ENCODE data around the gene IGF2BP3.

IGF2BP3 gene

GRCh38 chr7:23372611-23373010, 97.7 kb downstream of the IGF2BP3 start:
- no peak for DNase-seq

GRCh38 chr7:23371654-23372053, 98.6 kb downstream of the IGF2BP3 start:
- no peak for DNase-seq

- DNase-seq = no peak
Observed at GRCh38 chr7:23369695-23370404, 100.4 kb downstream of the IGF2BP3 start.

GRCh38 chr7:23369100-23369499, 101.2 kb downstream of the IGF2BP3 start:
- DNase-seq = no peak

GRCh38 chr7:23358152-23358674, 112.1 kb downstream of the IGF2BP3 start:
- DNase-seq = no peak

GRCh38 chr7:23357190-23358093, 112.8 kb downstream of the IGF2BP3 start:
- peak; percentile 54 for DNase-seq

GRCh38 chr7:23356726-23357125, 113.6 kb downstream of the IGF2BP3 start:
- no peak for DNase-seq

GRCh38 chr7:23356168-23356567, 114.1 kb downstream of the IGF2BP3 start:
- no peak for DNase-seq

- no peak for DNase-seq
Observed at GRCh38 chr7:23353172-23353571, 117.1 kb downstream of the IGF2BP3 start.

GRCh38 chr7:23350466-23350865, 119.8 kb downstream of the IGF2BP3 start:
- no peak for DNase-seq

GRCh38 chr7:23349484-23350157, 120.7 kb downstream of the IGF2BP3 start:
- DNase-seq = no peak

GRCh38 chr7:23347682-23348180, 122.6 kb downstream of the IGF2BP3 start:
- peak; percentile 88 for DNase-seq

GRCh38 chr7:23347033-23347681, 123.1 kb downstream of the IGF2BP3 start:
- DNase-seq = peak; percentile 55

GRCh38 chr7:23346316-23346715, 124.0 kb downstream of the IGF2BP3 start:
- DNase-seq = peak; percentile 57

- no peak for DNase-seq
Observed at GRCh38 chr7:23345601-23346000, 124.7 kb downstream of the IGF2BP3 start.

GRCh38 chr7:23343806-23344475, 126.3 kb downstream of the IGF2BP3 start:
- DNase-seq = no peak

- no peak for DNase-seq
Observed at GRCh38 chr7:23343102-23343501, 127.2 kb downstream of the IGF2BP3 start.

GRCh38 chr7:23341846-23342598, 128.3 kb downstream of the IGF2BP3 start:
- DNase-seq = no peak

- no peak for DNase-seq
Observed at GRCh38 chr7:23338863-23339262, 131.4 kb downstream of the IGF2BP3 start.

GRCh38 chr7:23338439-23338838, 131.9 kb downstream of the IGF2BP3 start:
- no peak for DNase-seq

- no peak for DNase-seq
Observed at GRCh38 chr7:23337374-23337773, 132.9 kb downstream of the IGF2BP3 start.

Measured in inflammatory macrophage treated with lipopolysaccharide for 4 hours (primary cell).